ENCODE data around the gene CDH4.

The CDH4 gene

GRCh38 chr20:61684583-61685235 lies 432.6 kb downstream of the CDH4 start:
- no peak for DNase-seq

GRCh38 chr20:61685462-61685861 lies 433.4 kb downstream of the CDH4 start:
- no peak for DNase-seq

GRCh38 chr20:61686051-61686936 lies 434.2 kb downstream of the CDH4 start:
- DNase-seq, result no peak

- DNase-seq, result no peak
Measured at GRCh38 chr20:61688411-61688810, 436.4 kb downstream of the CDH4 start.

- no peak for DNase-seq
Measured at GRCh38 chr20:61690150-61690549, 438.1 kb downstream of the CDH4 start.

- no peak for DNase-seq
Measured at GRCh38 chr20:61690993-61691838, 439.2 kb downstream of the CDH4 start.

- no peak for DNase-seq
Measured at GRCh38 chr20:61691978-61692377, 439.9 kb downstream of the CDH4 start.

- no peak for DNase-seq
Measured at GRCh38 chr20:61692479-61692878, 440.4 kb downstream of the CDH4 start.

- DNase-seq, result no peak
Measured at GRCh38 chr20:61693055-61693600, 441.1 kb downstream of the CDH4 start.

GRCh38 chr20:61694682-61695081 lies 442.6 kb downstream of the CDH4 start:
- DNase-seq, result no peak

- DNase-seq, result no peak
Measured at GRCh38 chr20:61695741-61696140, 443.7 kb downstream of the CDH4 start.

GRCh38 chr20:61696181-61696735 lies 444.2 kb downstream of the CDH4 start:
- DNase-seq, result no peak

- no peak for DNase-seq
Measured at GRCh38 chr20:61697666-61698597, 445.9 kb downstream of the CDH4 start.

- DNase-seq, result no peak
Measured at GRCh38 chr20:61698598-61699494, 446.8 kb downstream of the CDH4 start.

GRCh38 chr20:61699495-61700374 lies 447.7 kb downstream of the CDH4 start:
- DNase-seq, result no peak

GRCh38 chr20:61700595-61701140 lies 448.6 kb downstream of the CDH4 start:
- no peak for DNase-seq

GRCh38 chr20:61701401-61701800 lies 449.3 kb downstream of the CDH4 start:
- DNase-seq, result no peak

GRCh38 chr20:61701802-61702201 lies 449.7 kb downstream of the CDH4 start:
- no peak for DNase-seq

- no peak for DNase-seq
Measured at GRCh38 chr20:61702246-61702645, 450.2 kb downstream of the CDH4 start.
